HFF-Myc (cell line): Measurements from ENCODE around the gene BCAS3.
A peak's percentile ranks its signal among the peaks of the same experiment; 100 is the strongest.

Experiments used
- DNase-seq: peaks from one replicate; pipeline ENCODE4 v3.0.0-alpha.2; 2011; ENCODE audit warnings: low read depth; ENCODE audit errors: extremely low read depth
- H3K4me3 ChIP-seq: replicated peaks from 2 replicates; pipeline ENCODE4 v1.5.1; 2011; ENCODE audit warnings: low read depth, mild to moderate bottlenecking, control low read depth, low read length
- TF ChIP-seq, protein P1 (sequence below): IDR thresholded peaks from 2 replicates; pipeline ENCODE4 v1.5.1; 2012; ENCODE audit warnings: mild to moderate bottlenecking, low read depth, low read length, control low read depth; ENCODE audit errors: missing control alignments

BCAS3 gene

DNA sequence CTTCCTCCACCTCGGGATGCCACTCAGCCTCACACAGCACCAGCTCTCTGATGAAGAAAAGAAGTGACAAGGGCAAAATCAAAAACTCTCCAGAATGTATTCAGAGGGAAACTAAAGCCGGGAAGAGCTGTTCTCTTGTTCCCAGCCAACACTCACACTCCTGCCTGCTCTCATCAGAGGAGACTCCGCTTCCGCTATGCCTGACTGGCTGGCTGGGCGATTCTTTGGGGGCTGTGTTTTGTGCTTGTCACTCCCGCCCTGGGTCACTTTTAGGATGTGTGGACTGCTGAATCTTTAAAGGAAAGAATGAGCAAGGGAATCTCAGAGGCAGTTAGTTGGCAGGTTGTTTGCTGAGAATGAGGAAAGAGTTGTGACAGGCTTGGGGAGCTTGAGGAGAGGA lies 667.4 kb downstream of the BCAS3 start:
- H3K4me3 ChIP-seq: no peak overlapping the region
- TF ChIP-seq, protein P1, sequence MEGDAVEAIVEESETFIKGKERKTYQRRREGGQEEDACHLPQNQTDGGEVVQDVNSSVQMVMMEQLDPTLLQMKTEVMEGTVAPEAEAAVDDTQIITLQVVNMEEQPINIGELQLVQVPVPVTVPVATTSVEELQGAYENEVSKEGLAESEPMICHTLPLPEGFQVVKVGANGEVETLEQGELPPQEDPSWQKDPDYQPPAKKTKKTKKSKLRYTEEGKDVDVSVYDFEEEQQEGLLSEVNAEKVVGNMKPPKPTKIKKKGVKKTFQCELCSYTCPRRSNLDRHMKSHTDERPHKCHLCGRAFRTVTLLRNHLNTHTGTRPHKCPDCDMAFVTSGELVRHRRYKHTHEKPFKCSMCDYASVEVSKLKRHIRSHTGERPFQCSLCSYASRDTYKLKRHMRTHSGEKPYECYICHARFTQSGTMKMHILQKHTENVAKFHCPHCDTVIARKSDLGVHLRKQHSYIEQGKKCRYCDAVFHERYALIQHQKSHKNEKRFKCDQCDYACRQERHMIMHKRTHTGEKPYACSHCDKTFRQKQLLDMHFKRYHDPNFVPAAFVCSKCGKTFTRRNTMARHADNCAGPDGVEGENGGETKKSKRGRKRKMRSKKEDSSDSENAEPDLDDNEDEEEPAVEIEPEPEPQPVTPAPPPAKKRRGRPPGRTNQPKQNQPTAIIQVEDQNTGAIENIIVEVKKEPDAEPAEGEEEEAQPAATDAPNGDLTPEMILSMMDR: no peak
- no peak for DNase-seq

DNA sequence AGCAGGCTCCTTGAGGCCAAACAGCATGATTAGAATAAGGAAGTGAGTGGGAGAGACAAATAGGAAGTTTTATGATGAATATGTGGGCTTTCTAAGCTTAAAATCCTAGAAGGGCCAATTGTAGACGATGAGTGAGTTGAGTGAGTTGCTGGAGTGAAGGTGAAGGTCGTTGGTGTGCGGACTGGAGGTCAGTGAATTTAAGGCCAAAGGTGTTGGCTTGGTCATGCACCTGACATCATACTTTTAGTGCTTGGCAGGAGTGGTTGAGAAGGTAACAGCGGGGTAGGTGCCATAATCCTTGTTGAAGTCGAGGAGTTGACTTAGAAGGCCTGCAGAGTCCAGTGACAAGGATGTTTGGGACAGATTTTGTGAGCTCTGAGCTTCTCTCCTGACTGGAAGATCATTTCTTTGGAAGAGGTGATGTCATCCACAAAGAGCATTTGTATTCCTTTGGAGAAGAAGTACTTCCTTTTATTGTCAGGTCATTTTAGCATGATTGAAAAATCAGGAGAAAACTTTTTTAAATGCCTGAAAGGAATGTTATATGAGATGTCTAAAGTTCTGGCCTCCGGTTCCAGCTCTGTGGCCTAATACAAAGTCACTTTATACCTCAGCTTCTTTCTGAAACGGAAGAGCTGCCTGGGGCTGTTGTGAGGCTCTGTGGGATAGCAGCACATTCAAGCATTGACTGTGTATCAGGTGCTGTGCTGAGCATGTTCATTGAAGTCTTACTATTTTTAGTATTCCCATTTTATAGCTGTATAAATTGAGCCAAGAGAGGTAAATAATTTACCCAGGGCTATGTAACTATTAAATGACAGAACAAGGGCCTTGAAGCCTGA lies 668.4 kb downstream of the BCAS3 start:
- TF ChIP-seq, protein P1: no peak
- DNase-seq: no peak
- H3K4me3 ChIP-seq: no peak overlapping the region

DNA sequence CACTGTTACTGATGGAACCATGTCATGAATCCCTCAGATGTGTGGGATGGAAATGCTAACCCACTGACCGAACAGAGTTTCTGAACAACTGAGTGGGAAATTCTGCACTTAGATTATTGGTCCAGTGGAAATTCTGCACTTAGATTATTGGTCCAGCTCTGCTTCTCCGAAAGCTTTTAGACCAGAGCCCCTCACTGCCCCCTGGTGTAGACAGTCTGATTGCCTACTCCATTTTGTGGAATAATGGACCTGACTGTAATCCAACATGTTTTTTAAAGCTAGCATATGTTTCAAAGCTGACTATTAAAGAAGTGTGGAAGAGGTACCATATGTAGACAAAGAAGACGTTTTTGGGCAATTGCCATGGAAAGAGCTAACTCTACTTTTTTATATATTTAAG lies 671.7 kb downstream of the BCAS3 start:
- no peak overlapping the region for H3K4me3 ChIP-seq
- no peak for DNase-seq
- TF ChIP-seq, protein P1: peak; percentile 48

DNA sequence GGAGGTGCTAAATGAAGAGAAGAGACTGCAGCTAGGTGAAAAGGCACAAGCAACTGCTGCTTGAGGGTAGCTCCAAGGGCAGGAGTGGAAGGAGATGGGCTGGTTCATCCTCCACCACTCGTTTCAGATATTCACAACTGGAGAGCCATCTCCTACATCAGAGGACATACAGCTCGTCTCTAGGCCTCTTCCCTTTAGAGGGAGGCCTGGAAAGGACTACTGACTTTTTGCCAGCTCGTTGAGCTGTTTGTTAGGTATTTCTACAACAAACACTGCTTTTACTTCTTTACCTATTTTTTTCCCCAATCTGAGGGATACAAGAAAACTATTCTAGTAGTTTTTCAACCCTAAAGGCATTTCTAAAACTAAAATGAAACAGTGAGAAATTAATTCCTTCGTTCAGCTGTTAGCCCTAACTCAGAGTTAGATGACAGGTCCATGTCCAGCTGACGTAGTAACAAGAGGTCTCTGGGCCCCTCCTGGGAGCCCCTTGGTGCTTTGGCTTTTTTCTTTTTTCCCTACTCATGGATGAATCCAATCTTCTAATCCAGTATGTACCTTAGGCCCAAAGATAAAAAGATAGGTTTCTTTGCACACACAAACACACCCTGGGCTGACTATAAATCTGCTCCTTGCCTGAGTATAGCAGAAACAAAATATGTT lies 674.2 kb downstream of the BCAS3 start:
- TF ChIP-seq, protein P1: no peak
- no peak for DNase-seq
- H3K4me3 ChIP-seq: no peak overlapping the region

DNA sequence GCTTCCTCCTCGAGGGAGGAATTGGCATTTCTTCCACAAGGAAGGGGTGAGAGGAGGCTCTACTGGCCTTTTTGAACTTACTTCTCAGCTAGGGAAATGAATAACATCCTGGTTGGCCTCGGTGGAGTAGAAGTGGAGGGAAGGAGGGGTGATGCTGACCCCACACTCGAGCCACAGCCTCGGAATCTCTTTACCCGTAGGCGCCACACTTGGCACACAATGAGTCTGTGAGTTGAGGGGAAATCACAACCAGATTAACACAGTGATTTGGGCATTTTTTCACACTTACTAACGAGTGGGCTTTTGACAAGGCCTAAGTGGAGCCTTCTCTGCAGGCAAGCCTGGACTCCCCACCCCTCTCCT lies 674.7 kb downstream of the BCAS3 start:
- H3K4me3 ChIP-seq: no peak overlapping the region
- no peak for DNase-seq
- TF ChIP-seq, protein P1: no peak

DNA sequence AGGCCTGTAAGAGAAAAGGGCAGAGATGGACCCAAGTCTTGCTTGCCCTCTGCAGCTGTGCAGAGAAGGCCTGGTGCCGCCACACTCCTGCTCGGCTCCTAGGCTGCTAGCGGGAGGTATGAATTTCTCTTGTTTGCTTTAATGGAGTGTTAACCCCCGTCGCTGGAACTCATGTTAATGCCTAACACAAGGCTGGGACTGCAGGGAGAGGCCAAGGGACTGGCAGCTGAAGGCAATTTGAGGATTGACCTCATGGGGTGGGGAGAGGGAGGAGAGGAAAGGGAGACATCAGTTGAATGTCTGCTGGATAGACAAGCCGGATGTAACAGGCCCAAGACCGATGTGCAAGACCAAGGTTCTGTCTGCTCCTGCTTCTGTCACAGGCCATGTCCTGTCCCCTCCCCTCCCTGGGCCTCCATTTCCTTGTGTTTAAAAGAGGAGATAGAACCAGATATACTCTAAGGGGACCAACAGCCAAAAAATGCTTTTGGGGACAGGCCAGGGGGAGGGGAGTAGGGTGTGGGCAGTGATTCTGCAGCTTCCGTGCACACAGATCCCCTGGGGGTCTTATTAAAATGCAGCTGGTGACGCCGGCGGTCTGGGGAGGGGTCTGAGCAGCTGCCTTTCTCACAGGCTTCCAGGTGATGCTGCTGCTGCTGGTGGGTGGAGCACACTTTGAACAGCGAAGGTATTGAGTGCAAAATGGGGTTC lies 675.3 kb downstream of the BCAS3 start:
- H3K4me3 ChIP-seq: no peak overlapping the region
- DNase-seq: no peak
- TF ChIP-seq, protein P1: no peak
